Smooth muscle cell (in vitro differentiated cells): Measurements from ENCODE around the gene AGBL5. TPM values are rescaled to one million over a fixed set of nuclear protein-coding genes. Genes with fewer than 3 reads are reported as not detected.

Experiments
- DNase-seq: peaks from one replicate; lab custom pipeline; 2025; ENCODE audit not compliant: unreplicated experiment; lab: John Stamatoyannopoulos, UW
- H2AFZ ChIP-seq: fragments of 200-600 bp; sonication (generic); 2 replicates; pipeline ENCODE4 v1.6.0; 2016; ENCODE audit warnings: antibody characterized with exemption, low read depth, mild to moderate bottlenecking
- H3F3A ChIP-seq: fragments of 200-600 bp; sonication (generic); 2 replicates; pipeline ENCODE4 v1.6.0; 2017; ENCODE audit warnings: antibody characterized with exemption, low read depth
- H3K27ac ChIP-seq: fragments of 200-600 bp; sonication (generic); 2 replicates; pipeline ENCODE4 v1.5.1; 2016; ENCODE audit warnings: low read depth, mild to moderate bottlenecking
- H3K27me3 ChIP-seq: fragments of 200-600 bp; sonication (generic); 2 replicates; pipeline ENCODE4 v1.6.1; 2016; ENCODE audit warnings: low read depth, mild to moderate bottlenecking
- H3K36me3 ChIP-seq: fragments of 200-600 bp; sonication (generic); 2 replicates; pipeline ENCODE4 v1.5.1; 2016; ENCODE audit warnings: low read depth
- H3K4me1 ChIP-seq: fragments of 200-600 bp; sonication (generic); 2 replicates; pipeline ENCODE4 v1.5.1; 2016; ENCODE audit warnings: low read depth
- H3K4me2 ChIP-seq: fragments of 200-600 bp; sonication (generic); 2 replicates; pipeline ENCODE4 v1.6.0; 2016; ENCODE audit warnings: mild to moderate bottlenecking
- H3K4me3 ChIP-seq: fragments of 200-600 bp; sonication (generic); 2 replicates; pipeline ENCODE4 v1.5.1; 2016; ENCODE audit warnings: mild to moderate bottlenecking
- H3K79me2 ChIP-seq: fragments of 200-600 bp; sonication (generic); 2 replicates; pipeline ENCODE4 v1.6.0; 2016; ENCODE audit warnings: low read depth, mild to moderate bottlenecking
- H3K9ac ChIP-seq: fragments of 200-600 bp; sonication (generic); 2 replicates; pipeline ENCODE4 v1.6.0; 2016; ENCODE audit warnings: low read depth
- H3K9me3 ChIP-seq: fragments of 200-600 bp; sonication (generic); replicated peaks from 2 replicates; pipeline ENCODE4 v1.5.1; 2016; ENCODE audit warnings: low read depth
- H4K20me1 ChIP-seq: fragments of 200-600 bp; sonication (generic); 2 replicates; pipeline ENCODE4 v1.6.0; 2016; ENCODE audit warnings: low read depth
- CTCF ChIP-seq: fragments of 200-600 bp; sonication (generic); IDR thresholded peaks from 2 replicates; pipeline ENCODE4 v1.5.1; 2017; ENCODE audit warnings: borderline replicate concordance, mild to moderate bottlenecking, antibody characterized with exemption; ENCODE audit not compliant: insufficient read depth, poor library complexity, severe bottlenecking
- WGBS: methylation state at CpG from one replicate; pipeline ENCODE4 v1.1.7; 2016; ENCODE audit warnings: low lambda C conversion rate; 5-methylcytosine and 5-hydroxymethylcytosine counted together
- polyA plus RNA-seq: library from polyadenylated mRNA; unstranded; fragments of >200 nt; fragmentation: Nextera tagmentation; extraction: Ambion mirVana; gene quantifications from 2 replicates; pipeline ENCODE4 v1.2.1, GENCODE V29; 2016
- total RNA-seq: library from RNA; depleted of rRNA; stranded (reverse); fragments of >200 nt; gene quantifications from 2 replicates; pipeline ENCODE4 v1.2.3, GENCODE V29; 2014

The AGBL5 gene
- total and polyA plus RNA-seq, 2 experiments from 2014 or later, result 13.7 to 17.1 TPM

GRCh38 chr2:27025861-27026851 lies 25.3 kb upstream of the AGBL5 start:
- peaks cover 5% of the 10 kb centered on the region for H3K79me2 ChIP-seq
- no peak overlapping the region for H3K27ac ChIP-seq
- WGBS, result 98% methylated on average over 24 of the region's 24 CpGs
- H3K9me3 ChIP-seq, result no peaks in the 10 kb centered on the region
- peaks cover 9% of the 10 kb centered on the region for H3F3A ChIP-seq
- H3K4me3 ChIP-seq, result no peak overlapping the region
- peaks cover 57% of the 10 kb centered on the region for H4K20me1 ChIP-seq
- no peaks in the 10 kb centered on the region for H3K4me1 ChIP-seq
- H3K9ac ChIP-seq, result no peak overlapping the region
- no peaks in the 10 kb centered on the region for H3K27me3 ChIP-seq
- no peaks in the 10 kb centered on the region for H3K36me3 ChIP-seq
- DNase-seq, result no peak
- H2AFZ ChIP-seq, result no peak overlapping the region
- TF ChIP-seq CTCF, result no peak
- no peak overlapping the region for H3K4me2 ChIP-seq

- Histone ChIP-seq H3K9ac (no peak overlapping the region), H3K79me2 (peaks cover 8% of the 10 kb centered on the region), H3K36me3 (no peaks in the 10 kb centered on the region), H3K4me1 (no peaks in the 10 kb centered on the region), H3K4me2 (no peak overlapping the region), H3K9me3 (no peaks in the 10 kb centered on the region), H4K20me1 (peaks cover 46% of the 10 kb centered on the region), H3K27me3 (no peaks in the 10 kb centered on the region), H3K27ac (no peak overlapping the region), H3F3A (peaks cover 5% of the 10 kb centered on the region), H3K4me3 (no peak overlapping the region), H2AFZ (no peak overlapping the region)
- TF ChIP-seq CTCF, result no peak
- WGBS, result 93% methylated on average over 10 of the region's 10 CpGs
- DNase-seq, result no peak
Observed at GRCh38 chr2:27027211-27027651, 24.2 kb upstream of the AGBL5 start.

GRCh38 chr2:27029051-27029450 lies 22.4 kb upstream of the AGBL5 start:
- TF ChIP-seq CTCF, result no peak
- no peak for DNase-seq
- H2AFZ ChIP-seq, result no peak overlapping the region
- WGBS, result 95% methylated on average over 2 of the region's 2 CpGs
- H3K4me1 ChIP-seq, result no peaks in the 10 kb centered on the region
- no peak overlapping the region for H3K9ac ChIP-seq
- H3K27me3 ChIP-seq, result no peaks in the 10 kb centered on the region
- H3K79me2 ChIP-seq, result peaks cover 22% of the 10 kb centered on the region
- no peak overlapping the region for H3K4me3 ChIP-seq
- H3K9me3 ChIP-seq, result no peaks in the 10 kb centered on the region
- peaks cover 35% of the 10 kb centered on the region for H4K20me1 ChIP-seq
- no peaks in the 10 kb centered on the region for H3K36me3 ChIP-seq
- H3K27ac ChIP-seq, result no peak overlapping the region
- peaks cover 3% of the 10 kb centered on the region for H3F3A ChIP-seq
- no peak overlapping the region for H3K4me2 ChIP-seq
